Measurements from ENCODE around the gene COX11.

DNA sequence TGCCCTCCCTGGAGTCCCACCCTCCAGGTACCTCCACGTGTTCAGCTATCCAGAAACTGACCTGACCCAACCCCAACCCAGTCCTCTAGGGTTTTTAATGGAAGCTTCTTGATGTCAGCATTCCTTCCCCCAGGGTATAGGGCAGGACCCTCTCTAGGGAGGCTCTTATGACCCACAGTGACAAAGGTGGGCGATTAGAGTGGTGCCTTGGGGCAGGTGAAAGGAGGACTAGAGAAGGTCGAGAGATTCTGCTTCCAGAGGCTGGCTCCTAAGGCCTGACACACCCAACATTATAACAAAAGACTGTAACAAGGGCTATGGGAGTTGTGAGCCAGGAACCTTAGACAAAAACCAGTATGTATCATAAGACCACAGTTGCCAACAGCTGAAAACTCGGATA lies 17.2 kb downstream of the COX11 start:
- no peak for TF ChIP-seq GATA2 (IDR thresholded peaks at IDR 0.05; ENCODE audit: low read depth, low read length)
- TF ChIP-seq GATA3 (IDR thresholded peaks at IDR 0.05; ENCODE audit: low read depth, low read length) = no peak

All from SH-SY5Y (cell line).